CD4-positive, alpha-beta T cell (primary cell): ENCODE data around the gene KLF14. TPM values are rescaled to one million over a fixed set of nuclear protein-coding genes. Genes with fewer than 3 reads are reported as not detected.

Experiments used
- ATAC-seq: fragments of 200-7000 bp; cut with Tn5 transposase; one replicate; pipeline ENCODE4 v1.10.0; 2022; ENCODE audit warnings: mild to moderate bottlenecking; ENCODE audit not compliant: poor library complexity
- CTCF ChIA-PET: fragments of 350-600 bp; sonication (Branson Sonifier 250); formaldehyde crosslinking; loops from one replicate; lab custom pipeline; 2021; ENCODE audit warnings: antibody characterized with exemption, inconsistent platforms; lab: Charles Lee
- POLR2A ChIA-PET: fragments of 350-600 bp; sonication (Branson Sonifier 250); formaldehyde crosslinking; loops from one replicate; lab custom pipeline; 2021; ENCODE audit warnings: antibody characterized with exemption, inconsistent platforms; lab: Charles Lee
- DNase-seq, 14 experiments: peaks; one replicate each; pipeline ENCODE4 v3.0.0-alpha.2; 2013 to 2020; ENCODE audit warnings: mixed read lengths in 2 of 14
- H3K27ac ChIP-seq, 2 donors: one replicate each; pipeline versions ENCODE4 v1.5.1 to v1.7.0; 2013; ENCODE audit warnings: low read length in 2 of 2, low read depth in 1 of 2, mild to moderate bottlenecking in 1 of 2
- H3K27me3 ChIP-seq, 2 experiments: 1 replicate in 1 of 2; 2 replicates in 1 of 2; pipeline versions ENCODE4 v1.6.1 to v1.7.0; 2013; ENCODE audit warnings: low read length in 2 of 2, control low read depth in 1 of 2, mild to moderate bottlenecking in 1 of 2, moderate library complexity in 1 of 2; ENCODE audit not compliant: insufficient read depth in 2 of 2, control insufficient read depth in 1 of 2
- H3K36me3 ChIP-seq: one replicate; pipeline ENCODE4 v1.6.1; 2013; ENCODE audit warnings: low read length, control low read depth; ENCODE audit not compliant: insufficient read depth
- H3K4me1 ChIP-seq: one replicate; pipeline ENCODE4 v1.6.1; 2013; ENCODE audit warnings: low read length, control low read depth; ENCODE audit not compliant: insufficient read depth
- H3K4me3 ChIP-seq: one replicate; pipeline ENCODE4 v1.5.1; 2013; ENCODE audit warnings: mild to moderate bottlenecking, low read length, moderate library complexity
- H3K9me3 ChIP-seq, 2 experiments: 1 replicate in 1 of 2; 2 replicates in 1 of 2; pipeline versions ENCODE4 v1.6.1 to v1.7.0; 2013; ENCODE audit warnings: low read length in 2 of 2, mild to moderate bottlenecking in 2 of 2, control low read depth in 1 of 2, moderate library complexity in 1 of 2; ENCODE audit not compliant: control insufficient read depth in 1 of 2, insufficient read depth in 1 of 2
- H3K27ac Mint-ChIP-seq: one replicate; pipeline ENCODE4 v1.8.0; 2020; ENCODE audit warnings: mixed read lengths
- H3K27me3 Mint-ChIP-seq: one replicate; pipeline ENCODE4 v1.8.0; 2021; ENCODE audit warnings: mixed read lengths
- H3K36me3 Mint-ChIP-seq: one replicate; pipeline ENCODE4 v1.8.0; 2021; ENCODE audit warnings: low read depth, mixed read lengths
- H3K4me1 Mint-ChIP-seq: one replicate; pipeline ENCODE4 v1.8.0; 2021; ENCODE audit warnings: low read depth, mixed read lengths
- H3K4me3 Mint-ChIP-seq: one replicate; pipeline ENCODE4 v1.8.0; 2020; ENCODE audit warnings: mild to moderate bottlenecking, mixed read lengths
- H3K9me3 Mint-ChIP-seq: one replicate; pipeline ENCODE4 v1.8.0; 2020; ENCODE audit warnings: mixed read lengths
- CTCF ChIP-seq: fragments of 200-600 bp; IDR thresholded peaks from one replicate; pipeline ENCODE4 v1.8.0; 2022; ENCODE audit warnings: antibody characterized with exemption, mild to moderate bottlenecking
- intact Hi-C, 2 experiments: fragments of 100-400 bp; cut with DNase I in 1 of 2; cut with micrococcal nuclease in 1 of 2; formaldehyde crosslinking; loops; one replicate each; pipeline versions ENCODE4 v1.15.1 to v1.9.0; 2023 to 2025; cut with DNase I, micrococcal nuclease
- total RNA-seq, 174 experiments: library from RNA in 2 of 174; stranded (reverse) in 2 of 174; gene quantifications; one replicate each; pipeline ENCODE4 v1.2.3 and lab custom pipeline; 2021 to 2026

The KLF14 gene
- total RNA-seq, 2 experiments from 2014 or later: not detected

- Mint-ChIP-seq H3K4me1 (no peaks in the 10 kb centered on the region), H3K36me3 (no peaks in the 10 kb centered on the region), H3K27ac (no peak overlapping the region), H3K27me3 (no peaks in the 10 kb centered on the region), H3K4me3 (no peak overlapping the region), H3K9me3 (peaks cover 6% of the 10 kb centered on the region)
- Histone ChIP-seq H3K4me3 (no peak overlapping the region), H3K9me3 (peaks cover 16 to 22% of the 10 kb centered on the region in 2 experiments), H3K4me1 (no peaks in the 10 kb centered on the region), H3K27ac (no peak overlapping the region), H3K27me3 (no peaks in the 10 kb centered on the region), H3K36me3 (no peaks in the 10 kb centered on the region)
- ChIA-PET POLR2A (no interaction called here), CTCF (interaction anchor here (0.6 kb wide), 1 partner anchor 45 kb away, joined by 3 read pairs; no protein-coding TSS in a partner anchor)
- ATAC-seq (no peak), DNase-seq (no peak)
- intact Hi-C loops: no loop called here
- TF ChIP-seq CTCF: no peak
Measured at GRCh38 chr7:130689683-130690082, 44.3 kb downstream of the KLF14 start.

- no peaks in the 10 kb centered on the region for H3K36me3 Mint-ChIP-seq
- intact Hi-C loops: no loop called here
- Histone ChIP-seq H3K27ac (no peak overlapping the region), H3K36me3 (no peaks in the 10 kb centered on the region), H3K27me3 (no peaks in the 10 kb centered on the region), H3K4me3 (no peak overlapping the region), H3K9me3 (peaks cover under 1% of the 10 kb centered on the region in 2 experiments), H3K4me1 (no peaks in the 10 kb centered on the region)
- no peaks in the 10 kb centered on the region for H3K9me3 Mint-ChIP-seq
- DNase-seq (no peak), ATAC-seq (no peak)
- POLR2A ChIA-PET: no interaction called here
- peaks cover 4% of the 10 kb centered on the region for H3K27me3 Mint-ChIP-seq
- no peak for TF ChIP-seq CTCF
- H3K4me3 Mint-ChIP-seq: no peak overlapping the region
- H3K4me1 Mint-ChIP-seq: no peaks in the 10 kb centered on the region
- no peak overlapping the region for H3K27ac Mint-ChIP-seq
- CTCF ChIA-PET: no interaction called here
Measured at GRCh38 chr7:130683026-130683425, 51.0 kb downstream of the KLF14 start.

Other genes with a start within 250 kb of the KLF14 start
- 1 to 10 TPM; 2.7 to 2.9 TPM for gene MEST, start 242.1 kb downstream of the KLF14 start, total RNA-seq
- gene COPG2, start 65.5 kb downstream of the KLF14 start, total RNA-seq: 1 to 10 TPM; 4.1 to 4.3 TPM
- not detected for gene TSGA13, start 47.7 kb downstream of the KLF14 start, total RNA-seq